ENCODE data around the gene ACSBG1.

GRCh38 chr15:78243491-78243941, 9.2 kb upstream of the ACSBG1 start:
- TF ChIP-seq SIN3A (IDR thresholded peaks at IDR 0.05; ENCODE audit: borderline replicate concordance, insufficient read depth, low read length) (no peak), POLR2AphosphoS5 (IDR thresholded peaks at IDR 0.05; ENCODE audit: low read depth, low read length) (no peak), TAF1 (IDR thresholded peaks at IDR 0.05; ENCODE audit: borderline replicate concordance, insufficient read depth, low read length) (no peak), REST (IDR thresholded peaks at IDR 0.05; ENCODE audit: insufficient read depth in 1 of 2, low read depth in 2 of 2, low read length in 2 of 2) (no peak)

All from PFSK-1 (cell line).